Activated effector memory CD4-positive, alpha-beta T cell treated with Interleukin-2 at 50 U/mL for 16 hours (primary cell): ENCODE results near the gene GPR87.

Experiments
- DNase-seq: peaks from one replicate; pipeline ENCODE4 v3.0.0-alpha.2; 2020

GPR87 gene

GRCh38 chr3:151281671-151282324, 34.8 kb downstream of the GPR87 start:
- no peak for DNase-seq

- no peak for DNase-seq
Observed at GRCh38 chr3:151278230-151278629, 38.4 kb downstream of the GPR87 start, which contains the start of gene P2RY14. Gene P2RY14, minus strand, starts transcription at chr3:151278542. Its CDS starts 64,226 bp downstream, at chr3:151214316.

- DNase-seq: no peak
Observed at GRCh38 chr3:151276687-151277042, 40.0 kb downstream of the GPR87 start.

- DNase-seq: no peak
Observed at GRCh38 chr3:151276038-151276686, 40.5 kb downstream of the GPR87 start.

- DNase-seq: no peak
Observed at GRCh38 chr3:151275091-151275490, 41.5 kb downstream of the GPR87 start.

- no peak for DNase-seq
Observed at GRCh38 chr3:151269631-151270030, 47.0 kb downstream of the GPR87 start.

GRCh38 chr3:151268267-151269235, 48.1 kb downstream of the GPR87 start:
- DNase-seq: no peak

GRCh38 chr3:151267066-151267465, 49.6 kb downstream of the GPR87 start:
- DNase-seq: no peak

- DNase-seq: no peak
Observed at GRCh38 chr3:151265866-151266265, 50.8 kb downstream of the GPR87 start.

- no peak for DNase-seq
Observed at GRCh38 chr3:151265166-151265565, 51.5 kb downstream of the GPR87 start.

- no peak for DNase-seq
Observed at GRCh38 chr3:151264605-151265004, 52.0 kb downstream of the GPR87 start.

- no peak for DNase-seq
Observed at GRCh38 chr3:151262871-151263525, 53.6 kb downstream of the GPR87 start.

- no peak for DNase-seq
Observed at GRCh38 chr3:151259664-151260063, 57.0 kb downstream of the GPR87 start.

- no peak for DNase-seq
Observed at GRCh38 chr3:151256749-151257148, 59.9 kb downstream of the GPR87 start.

- no peak for DNase-seq
Observed at GRCh38 chr3:151248772-151249337, 67.8 kb downstream of the GPR87 start.
